Calu3 (cell line): Measurements from ENCODE around the gene ABCG4. TPM values are rescaled to one million over a fixed set of nuclear protein-coding genes. Genes with fewer than 3 reads are reported as not detected.

Source experiments
- BruUV-seq: library from RNA; stranded (reverse); fragments of 400-500 nt; replicated peaks from 2 replicates; lab custom pipeline; 2021; lab: Mats Ljungman, UMichigan
- CTCF ChIA-PET: fragments of 300-600 bp; sonication (Branson Sonifier 250); formaldehyde crosslinking; loops from one replicate; lab custom pipeline; 2022; ENCODE audit warnings: antibody characterized with exemption; lab: Charles Lee
- DNase-seq: peaks from one replicate; pipeline ENCODE4 v3.0.0; 2022
- H3K27ac Mint-ChIP-seq: one replicate; pipeline ENCODE4 v1.8.0; 2022; ENCODE audit warnings: mixed read lengths; ENCODE audit not compliant: unreplicated experiment
- H3K27me3 Mint-ChIP-seq: one replicate; pipeline ENCODE4 v1.8.0; 2022; ENCODE audit warnings: mixed read lengths; ENCODE audit not compliant: unreplicated experiment
- H3K36me3 Mint-ChIP-seq: one replicate; pipeline ENCODE4 v1.8.0; 2022; ENCODE audit warnings: mild to moderate bottlenecking, moderate library complexity, mixed read lengths; ENCODE audit not compliant: insufficient read depth, unreplicated experiment
- H3K4me1 Mint-ChIP-seq: one replicate; pipeline ENCODE4 v1.8.0; 2022; ENCODE audit warnings: mild to moderate bottlenecking, low read depth, mixed read lengths; ENCODE audit not compliant: unreplicated experiment
- H3K4me3 Mint-ChIP-seq: one replicate; pipeline ENCODE4 v1.8.0; 2022; ENCODE audit warnings: mild to moderate bottlenecking, low read depth, moderate library complexity, mixed read lengths; ENCODE audit not compliant: unreplicated experiment
- H3K9me3 Mint-ChIP-seq: one replicate; pipeline ENCODE4 v1.8.0; 2022; ENCODE audit warnings: low read depth, mixed read lengths; ENCODE audit not compliant: unreplicated experiment
- CTCF ChIP-seq: fragments of 200-600 bp; IDR thresholded peaks from one replicate; pipeline ENCODE4 v1.8.0; 2022; ENCODE audit warnings: antibody characterized with exemption; ENCODE audit not compliant: unreplicated experiment
- intact Hi-C: fragments of 100-400 bp; cut with micrococcal nuclease; formaldehyde crosslinking; loops from one replicate; pipeline ENCODE4 v1.10.0; 2022; ENCODE audit not compliant: unreplicated experiment
- total RNA-seq: library from RNA; stranded (reverse); gene quantifications from 2 replicates; pipeline ENCODE4 v1.2.3, GENCODE V29; 2022

ABCG4 gene
- total RNA-seq, 1 experiment from 2014 or later: not detected

- CTCF ChIA-PET: interaction anchor here (0.6 to 1.6 kb wide), 8 partner anchors 8 to 1984 kb away, joined by 3 to 5 read pairs (median 3); partner anchors contain the start of gene UBE4A
- peaks cover 6% of the 10 kb centered on the region for H3K36me3 Mint-ChIP-seq
- no peak overlapping the region for H3K27ac Mint-ChIP-seq
- BruUV-seq: no TSS peak
- TF ChIP-seq CTCF: peak; percentile 40
- intact Hi-C loops: loop anchor here (2.0 kb wide), 1 partner anchor 52 kb away; no protein-coding TSS in a partner anchor
- no peaks in the 10 kb centered on the region for H3K9me3 Mint-ChIP-seq
- H3K4me3 Mint-ChIP-seq: no peak overlapping the region
- H3K27me3 Mint-ChIP-seq: peaks cover 34% of the 10 kb centered on the region
- peak; percentile 59 for DNase-seq
- H3K4me1 Mint-ChIP-seq: no peaks in the 10 kb centered on the region
Observed at GRCh38 chr11:119144825-119145486, 3.9 kb upstream of the ABCG4 start.

GRCh38 chr11:119145551-119145950 is 3.3 kb upstream of the ABCG4 start:
- BruUV-seq: no TSS peak
- H3K4me3 Mint-ChIP-seq: no peak overlapping the region
- CTCF ChIA-PET: interaction anchor here (1.4 to 1.6 kb wide), 2 partner anchors 8 to 193 kb away, joined by 3 to 4 read pairs; no protein-coding TSS in a partner anchor
- peaks cover 6% of the 10 kb centered on the region for H3K36me3 Mint-ChIP-seq
- H3K4me1 Mint-ChIP-seq: no peaks in the 10 kb centered on the region
- H3K27me3 Mint-ChIP-seq: peaks cover 35% of the 10 kb centered on the region
- intact Hi-C loops: loop anchor here (2.0 kb wide), 1 partner anchor 51 kb away; no protein-coding TSS in a partner anchor
- no peak for TF ChIP-seq CTCF
- no peak overlapping the region for H3K27ac Mint-ChIP-seq
- H3K9me3 Mint-ChIP-seq: no peaks in the 10 kb centered on the region
- DNase-seq: no peak

- H3K27ac Mint-ChIP-seq: no peak overlapping the region
- CTCF ChIA-PET: interaction anchor here (0.9 kb wide), 1 partner anchor 21 kb away, joined by 3 read pairs; the partner anchor contains the start of gene NLRX1
- intact Hi-C loops: no loop called here
- peaks cover 6% of the 10 kb centered on the region for H3K36me3 Mint-ChIP-seq
- H3K9me3 Mint-ChIP-seq: no peaks in the 10 kb centered on the region
- H3K4me3 Mint-ChIP-seq: peak overlapping the region; percentile 56
- no peaks in the 10 kb centered on the region for H3K4me1 Mint-ChIP-seq
- no peak for DNase-seq
- TF ChIP-seq CTCF: no peak
- H3K27me3 Mint-ChIP-seq: peaks cover 50% of the 10 kb centered on the region
- no TSS peak for BruUV-seq
Observed at GRCh38 chr11:119147604-119148333, 1.1 kb upstream of the ABCG4 start.

- DNase-seq: no peak
- no peak for TF ChIP-seq CTCF
- Mint-ChIP-seq H3K36me3 (peaks cover 6% of the 10 kb centered on the region), H3K4me1 (no peaks in the 10 kb centered on the region), H3K4me3 (peak overlapping the region; percentile 56), H3K9me3 (no peaks in the 10 kb centered on the region), H3K27me3 (peaks cover 59% of the 10 kb centered on the region), H3K27ac (no peak overlapping the region)
- intact Hi-C loops: no loop called here
- CTCF ChIA-PET: interaction anchor here (0.9 kb wide), 1 partner anchor 20 kb away, joined by 3 read pairs; the partner anchor contains the start of gene NLRX1
- BruUV-seq: no TSS peak
Observed at GRCh38 chr11:119148720-119149017, 183 bp upstream of the ABCG4 start.
